Head of caudate nucleus (tissue), 42 donors: ENCODE measurements around the gene WDR86.

Source experiments
- DNase-seq, 42 donors: peaks; one replicate each; pipeline versions ENCODE4 v3.0.0 to v3.0.0-alpha.2; 2020 to 2021; ENCODE audit warnings: mixed read lengths in 7 of 42
- intact Hi-C: fragments of 100-400 bp; cut with DNase I; formaldehyde crosslinking; loops from one replicate; pipeline ENCODE4 v1.15.0; 2022

Gene WDR86

GRCh38 chr7:151413241-151413640 lies 3.4 kb upstream of the WDR86 start:
- intact Hi-C loops, result no loop called here
- peak in 8 of 42 donors; percentile 12 to 67 (median 42) for DNase-seq

- intact Hi-C loops, result no loop called here
Observed at GRCh38 chr7:151412318-151412717, 2.5 kb upstream of the WDR86 start.

GRCh38 chr7:151411551-151411950 lies 1.7 kb upstream of the WDR86 start:
- DNase-seq, result no peak

More at GRCh38 chr7:151412318-151412717, 2.5 kb upstream of the WDR86 start:
- no peak for DNase-seq

GRCh38 chr7:151410405-151411390 lies 860 bp upstream of the WDR86 start:
- peak in 11 of 42 donors; percentile 10 to 49 (median 26) for DNase-seq
- intact Hi-C loops, result no loop called here

More at GRCh38 chr7:151411551-151411950, 1.7 kb upstream of the WDR86 start:
- intact Hi-C loops, result no loop called here

GRCh38 chr7:151408839-151409666 lies 785 bp downstream of the WDR86 start:
- no peak for DNase-seq

GRCh38 chr7:151408498-151408838 lies 1.4 kb downstream of the WDR86 start:
- intact Hi-C loops, result no loop called here
- no peak for DNase-seq

More at GRCh38 chr7:151408839-151409666, 785 bp downstream of the WDR86 start:
- intact Hi-C loops, result no loop called here

GRCh38 chr7:151406886-151407583 lies 2.8 kb downstream of the WDR86 start:
- intact Hi-C loops, result no loop called here
- DNase-seq, result no peak

- DNase-seq, result no peak
- intact Hi-C loops, result no loop called here
Observed at GRCh38 chr7:151406051-151406875, 3.6 kb downstream of the WDR86 start.

- intact Hi-C loops, result no loop called here
- DNase-seq, result no peak
Observed at GRCh38 chr7:151405588-151405987, 4.2 kb downstream of the WDR86 start.

GRCh38 chr7:151405056-151405455 lies 4.8 kb downstream of the WDR86 start:
- intact Hi-C loops, result no loop called here
- DNase-seq, result no peak

GRCh38 chr7:151404216-151405011 lies 5.4 kb downstream of the WDR86 start:
- intact Hi-C loops, result no loop called here
- no peak for DNase-seq

GRCh38 chr7:151403764-151404163 lies 6.1 kb downstream of the WDR86 start:
- no peak for DNase-seq

GRCh38 chr7:151402029-151402835 lies 7.6 kb downstream of the WDR86 start:
- intact Hi-C loops, result no loop called here
- DNase-seq, result no peak

More at GRCh38 chr7:151403764-151404163, 6.1 kb downstream of the WDR86 start:
- intact Hi-C loops, result no loop called here

GRCh38 chr7:151400626-151401315 lies 9.1 kb downstream of the WDR86 start:
- intact Hi-C loops, result no loop called here
- DNase-seq, result no peak

GRCh38 chr7:151399906-151400305 lies 9.9 kb downstream of the WDR86 start:
- no peak for DNase-seq
- intact Hi-C loops, result no loop called here

- intact Hi-C loops, result no loop called here
Observed at GRCh38 chr7:151399305-151399601, 10.6 kb downstream of the WDR86 start.

More at GRCh38 chr7:151399305-151399601, 10.6 kb downstream of the WDR86 start:
- no peak for DNase-seq
